ENCODE results near the gene LZTFL1.

The LZTFL1 gene

DNA sequence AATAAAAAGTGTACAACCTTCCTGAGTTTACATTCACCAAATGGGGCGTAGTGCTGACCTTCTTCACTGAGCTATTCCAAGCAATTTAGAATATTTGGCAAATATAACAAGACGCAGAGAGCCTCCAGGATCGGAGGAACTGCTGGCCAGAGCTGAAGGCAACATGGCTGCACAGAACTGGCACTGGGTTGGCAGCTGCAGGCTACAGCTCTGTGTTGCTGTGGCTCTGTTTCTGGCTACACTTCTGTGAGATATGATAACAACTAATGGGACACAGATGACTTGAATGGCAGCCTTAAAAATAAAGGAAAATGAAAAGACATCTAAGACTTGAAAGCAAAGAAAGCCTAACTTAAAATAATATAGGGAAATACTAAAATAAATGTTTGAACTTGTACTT is 34.8 kb downstream of the LZTFL1 start:
- DNase-seq, result no peak

DNA sequence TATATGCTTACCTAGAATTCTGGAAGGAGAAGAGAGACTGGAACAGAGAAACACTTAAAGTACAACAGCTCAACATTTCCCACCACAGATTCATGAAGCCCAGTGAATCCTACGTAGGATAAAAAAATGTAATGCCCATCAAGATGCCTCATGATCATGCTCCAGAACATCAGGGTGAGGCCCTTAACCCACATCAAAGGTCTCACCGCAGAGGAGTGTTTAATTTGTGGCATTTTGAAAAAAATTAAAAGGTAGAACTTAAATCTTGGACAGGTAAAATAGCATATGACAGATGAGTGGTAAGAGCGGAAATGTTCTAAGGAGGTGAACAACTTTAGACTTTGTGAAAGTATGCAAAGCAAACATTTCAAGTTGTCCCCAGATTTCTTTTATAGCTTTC is 35.8 kb downstream of the LZTFL1 start:
- DNase-seq, result no peak

DNA sequence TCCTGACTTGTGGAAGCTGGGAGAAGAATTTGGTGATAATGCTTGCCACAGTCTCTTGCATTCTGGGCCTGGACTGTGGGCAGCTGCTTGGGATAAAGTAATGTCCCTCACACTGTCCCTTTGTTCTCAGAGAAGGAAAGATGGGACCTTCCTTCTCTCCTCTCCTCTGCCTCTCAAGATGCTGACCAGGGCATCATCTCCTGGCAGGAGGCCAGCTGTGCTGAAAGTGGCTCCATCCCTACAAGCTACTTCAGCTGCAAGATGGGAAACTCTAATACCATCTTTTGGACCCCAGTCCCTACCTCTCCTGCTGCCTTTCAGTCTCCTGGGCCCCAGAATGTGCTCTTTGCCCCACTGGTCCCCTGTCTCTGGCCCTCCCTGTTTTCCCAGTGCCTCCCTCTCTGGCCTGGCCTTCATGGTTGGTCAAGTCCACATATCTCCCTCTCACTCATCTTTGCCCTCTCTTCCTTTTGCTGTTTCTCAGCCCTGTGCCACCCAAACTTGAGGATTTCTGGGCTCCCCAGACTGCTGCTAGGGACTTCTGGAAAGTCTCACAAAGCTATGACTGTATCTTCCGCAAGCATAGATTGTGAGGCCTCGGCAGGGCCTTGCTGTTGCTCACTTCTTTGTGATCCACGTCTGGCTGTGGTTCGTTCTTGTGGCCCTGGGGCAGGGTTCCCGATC is 38.5 kb downstream of the LZTFL1 start:
- DNase-seq, result no peak

DNA sequence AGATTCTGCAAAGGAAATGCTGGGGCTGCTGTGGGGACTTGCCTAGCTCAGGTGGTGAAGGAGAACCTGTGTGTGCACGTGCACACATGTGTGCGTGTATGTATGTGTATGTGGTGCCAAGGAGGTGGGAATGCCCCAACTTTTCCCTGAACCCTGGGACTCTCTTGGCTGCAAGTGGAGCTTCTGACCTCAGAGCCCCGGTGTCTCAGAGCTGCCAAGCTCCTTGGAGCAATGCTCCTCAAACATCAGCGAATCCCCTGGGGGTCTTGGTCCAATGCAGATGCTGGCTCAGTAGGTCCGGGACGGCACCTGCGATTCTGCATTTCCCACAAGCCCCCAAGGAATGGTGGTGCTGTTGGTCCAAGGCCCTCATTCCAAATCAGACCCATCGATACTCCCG is 39.8 kb downstream of the LZTFL1 start:
- no peak for DNase-seq

DNA sequence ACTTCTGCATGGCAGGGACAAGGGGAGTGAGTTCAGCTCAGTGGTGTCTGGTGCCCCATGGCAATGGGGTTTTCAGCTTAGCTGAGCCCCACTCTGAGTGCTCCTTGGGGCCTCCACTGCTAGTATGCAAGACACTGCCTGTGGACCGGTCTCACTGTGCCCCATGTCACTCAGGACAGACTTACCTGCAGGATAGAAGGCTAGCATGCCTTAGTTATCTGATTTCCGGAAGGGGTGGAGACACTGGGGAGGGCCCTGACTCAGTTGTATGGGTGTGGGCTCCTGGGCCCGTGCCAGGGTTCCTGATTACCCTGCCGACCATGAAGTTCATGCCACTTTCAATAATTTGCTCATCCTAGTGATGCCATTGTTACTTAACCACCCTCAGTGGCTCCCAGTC is 41.3 kb downstream of the LZTFL1 start:
- no peak for DNase-seq

DNA sequence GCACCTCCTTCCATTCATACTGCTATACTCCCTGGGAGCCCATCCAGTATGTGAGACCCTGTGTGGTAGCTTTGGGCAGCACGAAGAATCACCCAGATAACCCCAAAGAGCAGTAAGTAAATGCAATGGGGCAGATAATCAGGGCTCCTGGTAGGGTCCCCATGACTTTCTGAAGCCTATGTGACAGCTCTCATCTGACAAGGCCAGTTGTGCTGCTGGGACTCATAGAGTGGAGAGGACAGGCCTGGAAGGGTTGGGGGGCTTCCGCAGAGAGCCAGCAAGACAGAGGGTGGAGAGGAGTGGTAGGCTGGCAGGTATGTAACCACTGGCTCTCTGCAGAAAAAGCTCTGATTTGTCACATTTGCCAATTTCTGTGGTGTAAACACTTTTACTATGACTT is 42.3 kb downstream of the LZTFL1 start:
- DNase-seq, result no peak

DNA sequence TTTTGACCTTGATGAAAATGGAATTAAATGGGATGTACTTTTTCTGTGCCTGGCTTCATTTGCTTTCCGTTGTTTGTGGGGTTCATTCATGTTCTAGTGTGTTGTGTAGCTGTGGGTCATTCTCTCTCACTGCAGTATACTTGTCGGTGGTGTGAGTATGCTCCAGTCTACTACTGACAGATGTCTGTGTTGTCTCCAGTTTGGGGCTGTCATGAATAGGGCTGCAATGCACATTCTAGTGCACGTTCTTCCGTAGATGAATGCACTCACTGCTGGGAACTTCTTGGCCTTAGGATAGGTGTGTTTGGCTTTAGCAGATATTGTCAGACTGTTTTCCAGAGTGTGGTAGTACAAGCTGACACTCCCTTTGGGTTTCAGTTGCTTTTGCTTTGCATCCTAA is 43.9 kb downstream of the LZTFL1 start:
- no peak for DNase-seq

DNA sequence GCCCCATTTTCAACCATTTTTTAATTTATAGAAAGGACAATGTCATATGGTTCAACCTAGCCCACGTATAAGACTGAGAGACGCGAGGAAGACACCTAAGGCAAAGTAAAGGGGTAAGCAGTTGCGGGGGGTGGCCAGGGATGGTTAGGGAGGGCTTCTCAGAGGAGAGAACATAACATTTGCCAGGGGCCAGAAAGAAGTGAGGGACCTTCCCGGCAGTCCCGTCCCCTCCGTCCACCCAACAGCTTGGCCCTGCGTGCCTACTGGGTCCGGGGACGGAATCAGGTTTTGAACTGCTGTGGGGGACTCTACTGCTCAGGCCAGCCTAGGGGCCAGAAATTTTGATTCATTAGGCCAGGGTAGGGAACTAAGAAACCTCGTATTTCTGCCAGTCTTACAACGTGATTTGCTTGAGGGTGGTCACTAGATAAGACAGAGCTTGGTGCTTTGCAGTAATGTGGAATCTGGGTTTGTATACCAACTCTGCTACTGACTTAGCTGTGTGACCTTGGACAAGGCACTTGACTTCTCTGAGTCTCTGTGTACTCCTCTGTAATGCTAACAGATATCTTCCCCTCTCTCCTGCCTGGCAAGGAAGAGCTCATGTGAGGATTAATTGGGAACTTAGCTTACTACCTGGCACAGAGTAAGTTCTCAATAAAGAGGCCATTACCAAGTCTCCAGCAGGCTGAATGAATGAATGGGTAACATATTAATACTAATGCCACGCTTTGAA is 44.8 kb downstream of the LZTFL1 start:
- no peak for DNase-seq

DNA sequence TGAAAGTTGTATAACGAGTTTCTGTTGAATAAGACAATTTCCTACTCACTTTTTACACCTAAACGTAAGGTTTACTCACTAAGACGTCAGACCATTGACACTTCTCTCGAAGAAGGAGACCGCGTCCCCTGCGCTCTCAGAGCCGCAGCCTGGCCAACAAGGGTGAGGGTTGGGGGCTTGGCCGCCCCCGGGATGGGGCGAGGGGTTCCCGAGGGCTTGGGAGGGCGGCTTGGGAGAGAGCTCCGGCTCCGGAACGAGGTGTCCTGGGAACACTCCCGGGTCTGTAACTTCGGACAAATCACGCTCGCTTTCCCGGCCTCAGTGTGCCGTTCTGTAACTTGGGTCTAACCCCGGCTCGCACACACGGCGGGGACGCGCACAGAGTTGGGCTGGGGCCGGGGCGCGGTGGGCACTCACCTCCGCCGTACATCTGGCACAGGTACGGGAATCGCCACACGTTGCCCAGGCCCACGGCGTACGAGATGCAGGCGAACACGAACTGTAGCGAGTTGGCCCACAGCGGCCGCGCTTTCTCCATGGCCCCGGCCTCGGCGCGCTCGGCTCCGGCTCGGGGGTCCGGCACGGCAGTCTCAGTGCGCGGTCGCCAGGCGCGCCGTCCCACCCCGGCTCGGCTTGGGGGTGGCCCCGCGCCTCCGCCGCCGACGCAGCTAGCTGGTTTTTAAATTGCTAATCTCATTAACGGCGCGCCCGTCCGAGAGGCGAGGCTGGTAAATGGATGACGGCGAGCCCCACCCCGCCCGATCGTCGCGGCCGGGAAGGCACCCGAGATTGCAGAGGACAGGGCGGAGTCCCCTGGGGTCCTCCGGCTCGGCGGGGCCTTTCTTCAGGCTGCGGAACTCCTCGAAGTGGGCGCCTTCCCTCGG is 45.8 kb downstream of the LZTFL1 start, which contains the start of gene SLC6A20:
TSS of gene SLC6A20 (minus strand) at position 655 of the 884 bp plus-strand sequence. CDS start at position 538, 117 bp downstream.
- DNase-seq, result peak; percentile 69

DNA sequence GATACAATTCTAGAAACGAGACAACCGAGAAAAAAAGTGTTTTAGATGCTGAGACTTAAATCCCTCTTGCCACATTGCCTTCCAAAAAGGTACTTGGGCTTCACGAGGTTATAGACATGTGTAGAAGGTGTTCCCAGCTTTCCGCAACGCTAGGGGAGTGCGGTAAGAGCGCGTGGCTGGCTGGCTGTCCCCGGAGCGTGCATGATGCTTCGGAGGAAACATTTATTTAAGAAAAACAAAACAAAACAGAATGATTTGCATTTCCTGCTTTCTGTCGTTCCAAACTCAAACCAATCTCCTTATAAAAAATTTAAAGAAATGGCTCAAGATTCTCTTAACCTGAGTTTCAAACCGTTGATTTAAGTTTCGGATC is 46.4 kb downstream of the LZTFL1 start:
- peak; percentile 60 for DNase-seq

DNA sequence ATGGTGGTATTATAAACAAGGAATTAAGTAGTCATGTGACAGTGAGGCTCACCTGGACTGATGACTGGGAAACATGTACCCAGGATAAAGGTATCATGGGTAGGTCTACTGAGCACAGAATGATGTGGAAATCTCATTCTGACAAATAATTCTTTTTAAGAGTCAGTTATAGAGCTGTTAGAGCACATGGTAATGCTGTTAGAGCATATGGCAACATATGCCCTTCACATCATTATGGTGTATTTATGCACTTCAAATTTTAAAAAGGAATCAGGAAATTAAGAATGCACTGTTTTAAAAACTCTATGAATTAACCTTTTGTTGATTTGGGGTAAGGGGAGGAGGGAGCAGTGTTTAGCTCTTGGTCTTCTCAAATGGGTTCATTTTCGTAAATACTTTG is 47.3 kb downstream of the LZTFL1 start:
- DNase-seq, result no peak

DNA sequence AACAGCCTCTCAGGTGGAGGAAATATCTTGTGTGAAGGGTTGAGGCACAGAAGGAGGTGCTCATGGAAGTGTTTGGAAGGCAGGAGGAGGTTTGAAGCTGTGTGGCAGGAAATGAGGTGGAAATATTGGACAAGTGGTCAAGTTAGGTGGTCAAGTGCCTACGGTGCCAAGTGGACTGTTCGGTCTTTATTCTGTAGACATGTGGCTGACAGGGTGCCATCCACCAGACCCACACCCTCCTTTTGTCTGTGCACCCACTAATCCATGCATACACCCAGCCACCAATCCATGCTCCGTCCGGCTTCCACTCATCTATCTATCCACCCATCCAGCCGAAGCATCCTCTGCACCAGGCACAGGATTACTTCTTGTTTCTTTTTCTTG is 47.8 kb downstream of the LZTFL1 start:
- no peak for DNase-seq

DNA sequence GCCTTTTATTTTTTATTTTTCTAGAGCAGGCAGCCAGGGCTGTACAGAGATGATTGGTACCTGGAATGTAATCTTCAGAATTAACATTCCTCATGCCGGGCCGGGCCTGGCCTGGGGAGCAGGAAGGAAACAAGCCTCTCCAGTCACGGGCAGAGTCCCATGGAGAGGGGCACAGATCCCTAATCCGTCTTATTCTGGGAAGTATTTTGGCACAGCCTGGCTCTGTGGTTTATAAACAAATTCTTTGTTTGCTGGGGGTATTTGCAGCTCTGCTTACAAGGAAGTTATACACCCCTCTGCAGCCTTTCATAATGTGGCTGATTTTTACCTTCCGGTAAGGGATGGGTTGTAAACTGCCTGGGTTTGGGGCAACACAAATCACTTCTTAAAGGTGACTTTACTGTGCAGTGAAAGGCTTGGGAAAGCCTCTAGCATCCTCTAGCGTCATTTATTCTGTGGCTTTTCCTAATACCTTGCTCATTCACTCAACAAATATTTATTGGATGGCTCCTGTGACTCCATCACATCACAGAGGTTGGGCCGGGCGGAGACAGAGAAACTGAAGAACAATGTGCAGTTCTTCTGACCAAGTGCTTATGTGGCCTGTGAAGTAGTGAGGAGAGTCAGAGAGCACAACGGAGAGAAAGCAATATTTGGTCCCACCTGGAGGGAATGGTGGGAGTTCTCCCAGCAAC is 48.3 kb downstream of the LZTFL1 start:
- no peak for DNase-seq

DNA sequence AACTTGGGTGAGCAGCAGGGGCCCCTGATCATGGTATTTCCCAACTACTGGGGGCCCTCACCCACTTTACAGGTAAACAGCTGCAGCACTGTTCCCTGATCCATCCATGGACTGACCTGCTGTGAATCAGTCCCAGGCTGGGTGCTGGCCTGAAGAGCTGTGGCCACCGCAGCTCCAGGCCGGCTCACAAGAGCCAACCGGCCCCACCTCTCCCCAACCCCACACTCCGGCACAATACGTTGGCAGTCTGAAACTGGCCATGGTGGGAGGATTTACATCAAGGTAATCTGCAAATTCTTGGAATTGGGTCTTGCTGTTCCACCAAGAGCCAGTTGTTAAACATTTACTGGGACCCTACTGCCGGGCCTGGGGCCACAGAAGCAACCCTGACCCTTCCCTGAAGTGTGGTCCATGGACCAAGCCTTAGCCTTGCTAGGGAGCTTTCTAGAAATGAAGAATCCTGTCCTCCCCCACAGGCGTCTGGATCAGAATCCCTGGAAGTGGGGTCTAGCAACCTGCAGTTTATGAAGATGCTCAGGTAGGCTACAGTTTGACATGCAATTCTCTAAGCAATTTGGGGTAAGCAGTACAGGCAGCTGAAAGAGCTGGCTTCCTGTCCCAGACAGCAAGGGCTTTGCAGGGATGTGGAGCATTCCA is 49.3 kb downstream of the LZTFL1 start:
- DNase-seq, result no peak

DNA sequence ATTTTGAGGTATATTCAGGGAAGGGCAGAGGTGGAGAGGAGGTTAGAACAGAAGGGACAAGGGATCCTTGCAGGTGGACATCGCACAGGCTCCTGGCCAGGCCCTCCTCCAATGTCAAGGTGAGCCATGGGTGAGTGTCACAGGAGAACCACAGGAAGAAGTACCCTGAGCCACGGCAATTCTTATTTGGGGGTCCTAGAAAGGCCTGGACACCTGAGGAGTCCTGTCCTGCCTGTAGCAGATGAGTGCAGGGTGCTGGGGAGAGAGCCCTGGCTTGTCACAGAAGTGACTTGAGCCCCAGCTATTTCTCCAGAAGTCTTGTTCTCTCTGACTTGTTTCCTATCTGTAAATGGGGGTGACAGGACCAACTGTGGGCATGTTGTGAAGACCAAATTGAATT is 49.9 kb downstream of the LZTFL1 start:
- no peak for DNase-seq

DNA sequence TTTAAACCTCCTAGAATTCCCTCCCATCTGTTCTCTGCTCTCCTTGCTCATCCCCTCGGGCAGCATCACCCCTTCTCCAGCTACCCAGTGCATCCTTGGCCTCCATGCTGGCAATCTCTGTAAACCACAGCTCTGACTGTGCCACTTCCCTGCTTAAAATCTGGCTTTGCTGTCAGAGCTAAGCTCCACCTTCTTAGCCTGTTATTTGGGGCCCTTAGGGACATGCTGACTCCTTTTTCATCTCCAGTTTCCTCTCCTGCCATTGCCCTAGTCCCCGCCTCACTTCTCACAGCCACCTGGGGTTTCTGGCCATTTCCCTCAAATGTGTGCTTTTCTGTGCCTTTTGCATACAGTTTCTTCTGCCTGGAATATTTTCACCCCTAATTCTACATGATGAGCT is 51.3 kb downstream of the LZTFL1 start:
- DNase-seq, result no peak

DNA sequence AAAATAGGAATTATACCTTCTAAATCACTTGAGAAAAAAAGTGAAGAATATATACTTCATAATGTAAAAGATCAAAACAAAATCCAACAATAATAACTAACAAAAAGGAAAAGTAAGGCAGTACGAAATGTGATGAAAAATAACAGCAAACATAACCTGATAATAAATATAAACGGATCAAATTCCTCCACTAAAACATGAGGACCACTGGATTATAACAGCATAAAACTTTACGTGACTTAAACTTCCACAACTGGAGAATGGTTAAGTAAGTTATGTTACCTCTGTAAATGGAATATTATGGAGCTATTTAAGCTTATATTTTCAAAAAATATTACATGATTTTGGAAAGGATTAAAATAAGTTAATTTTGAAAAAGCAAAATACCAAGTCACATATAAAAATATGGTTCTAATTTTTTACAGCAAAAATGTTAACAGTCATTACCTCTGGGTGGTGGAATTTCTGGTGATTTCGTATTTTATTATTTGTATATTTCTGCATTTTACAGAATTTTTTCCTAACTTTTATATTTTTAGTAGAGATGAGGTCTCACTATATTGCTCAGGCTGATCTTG is 52.6 kb downstream of the LZTFL1 start:
- DNase-seq, result no peak

DNA sequence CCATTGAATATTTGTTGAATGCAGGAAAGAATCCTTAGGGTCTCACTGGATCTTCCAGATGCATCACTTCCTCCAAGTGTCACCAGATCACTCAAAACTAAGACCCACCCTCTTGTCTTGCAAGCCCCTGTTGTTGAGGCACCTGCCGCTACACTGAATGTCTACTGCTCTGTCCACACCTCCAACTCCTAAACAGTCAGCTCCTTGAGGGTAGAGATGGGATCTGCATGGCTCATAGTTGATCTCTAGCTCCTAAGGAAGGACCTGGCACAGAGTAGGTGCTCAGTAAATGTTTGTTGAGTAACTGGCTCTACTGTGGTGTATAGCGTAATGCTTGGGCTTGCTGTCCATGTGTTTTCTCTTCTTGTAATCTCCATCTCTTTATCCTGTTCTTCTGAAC is 54.4 kb downstream of the LZTFL1 start:
- DNase-seq, result no peak

DNA sequence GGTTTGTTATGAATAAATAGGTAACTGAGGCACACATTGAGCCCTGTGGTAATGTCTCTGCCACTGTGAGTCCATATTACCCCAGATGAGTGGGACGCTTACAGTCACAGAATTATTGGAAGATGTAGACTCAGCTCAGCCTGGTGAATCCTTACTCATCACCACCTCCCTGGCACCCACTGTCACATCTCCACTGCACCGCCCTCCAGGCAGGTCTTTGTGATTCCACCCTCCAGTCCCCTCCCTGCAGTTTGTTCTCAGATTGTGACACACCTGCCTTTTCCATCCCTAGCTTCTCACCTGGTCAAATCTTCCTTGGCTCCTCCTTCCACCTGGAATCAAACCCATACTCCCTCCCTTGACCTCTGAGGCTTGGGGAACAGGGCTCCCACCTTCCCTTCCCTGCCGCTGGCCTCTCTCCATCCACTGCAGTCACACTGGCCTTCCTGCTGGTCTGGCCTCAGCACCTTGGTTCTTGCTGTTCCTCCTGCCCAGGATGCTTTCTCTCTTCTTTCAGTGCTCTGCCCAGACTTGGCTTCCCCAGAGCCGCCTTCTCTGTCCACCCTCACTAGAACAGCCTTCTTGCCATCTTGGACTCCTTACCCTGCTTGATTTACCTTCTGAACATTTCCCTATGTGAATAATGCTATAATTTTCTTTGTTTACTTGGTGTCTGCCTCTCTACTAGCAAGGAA is 55.0 kb downstream of the LZTFL1 start:
- DNase-seq, result no peak

DNA sequence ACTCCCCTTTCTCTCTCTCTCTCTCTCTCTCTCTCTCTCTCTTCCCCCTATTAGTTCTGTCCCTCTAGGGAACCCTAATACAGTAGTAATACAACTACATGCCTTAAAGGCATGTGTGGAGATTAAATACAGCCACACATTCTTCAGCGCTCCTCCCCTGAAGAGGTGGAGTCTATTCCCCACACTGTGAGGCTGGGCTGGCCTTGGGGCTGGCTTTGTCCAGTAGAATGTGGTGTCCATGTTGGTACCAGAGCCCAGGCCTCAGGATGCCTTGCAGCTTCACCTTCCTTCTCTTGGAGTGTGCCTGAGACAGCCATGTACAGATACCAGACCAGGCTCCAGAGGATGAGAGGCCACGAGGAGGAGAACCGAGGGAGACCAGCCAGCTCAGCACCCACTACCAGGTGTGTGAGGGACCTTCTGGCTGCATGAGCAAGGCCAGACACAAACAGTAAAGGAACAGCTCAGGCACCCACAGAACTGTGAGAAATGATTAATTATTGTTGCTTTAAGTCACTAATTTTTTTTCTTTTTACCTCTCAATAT is 56.2 kb downstream of the LZTFL1 start:
- no peak for DNase-seq

DNA sequence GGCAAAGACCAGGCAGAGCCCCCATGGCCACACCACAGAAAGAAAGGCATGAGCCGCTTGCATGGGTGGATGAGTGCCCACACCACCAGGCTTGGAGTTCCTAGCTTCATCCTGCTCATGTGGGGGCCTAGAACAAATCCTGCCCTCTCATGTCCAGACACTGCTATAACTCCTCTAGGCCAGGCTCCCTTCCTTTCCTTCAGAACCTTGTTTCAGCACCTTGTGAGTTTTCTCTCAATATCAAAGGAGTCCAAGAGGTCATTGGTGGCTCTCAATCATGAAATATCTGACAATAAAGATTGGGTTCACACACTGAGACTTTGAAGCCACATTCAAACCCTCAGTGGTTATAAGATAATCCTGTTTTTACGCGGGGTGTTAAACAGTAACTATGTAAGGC is 58.3 kb downstream of the LZTFL1 start:
- no peak for DNase-seq

Measured in retina (tissue), 1 donor.